ENCODE results near the gene MAEL. TPM values are rescaled to one million over a fixed set of nuclear protein-coding genes. Genes with fewer than 3 reads are reported as not detected.

MAEL gene
- total RNA-seq, 1 donor from 2014 or later = 7.9 TPM

- DNase-seq (ENCODE audit: low spot score) = no peak
Measured at GRCh38 chr1:167054946-167055630, 66.0 kb downstream of the MAEL start.

DNA sequence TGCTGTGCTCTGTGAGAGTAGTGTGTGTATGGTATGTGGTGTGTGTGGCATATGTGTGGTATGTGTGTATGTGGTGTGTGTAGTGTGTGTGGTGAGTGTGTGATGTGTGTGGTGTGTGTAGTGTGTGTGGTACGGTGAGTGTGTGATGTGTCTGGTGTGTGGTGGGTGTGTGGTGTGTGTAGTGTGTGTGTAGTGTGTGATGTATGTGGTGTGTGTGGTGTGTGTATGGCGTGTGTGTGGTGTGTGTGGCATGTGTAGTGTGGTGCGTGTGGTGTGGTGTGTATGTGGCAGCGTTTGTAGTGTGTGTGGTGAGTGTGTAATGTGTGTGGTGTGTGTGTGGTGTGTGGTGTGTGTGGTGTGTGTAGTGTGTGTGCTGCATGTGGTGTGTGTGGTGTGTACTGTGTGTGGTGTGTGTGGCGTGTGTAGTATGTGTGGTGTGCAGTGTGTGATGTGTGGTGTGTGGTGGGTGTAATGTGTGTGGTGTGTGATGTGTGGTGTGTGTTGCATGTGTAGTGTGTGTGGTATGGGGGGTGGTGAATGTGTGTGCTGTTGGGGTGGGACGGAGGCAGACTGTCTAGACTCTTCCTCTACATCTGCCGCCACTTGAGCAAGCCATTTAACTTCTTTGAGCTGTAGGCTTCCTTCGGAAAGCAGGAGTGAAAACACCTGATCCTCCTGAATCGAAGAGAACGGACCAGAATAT is 67.6 kb downstream of the MAEL start:
- DNase-seq (ENCODE audit: low spot score) = no peak

GRCh38 chr1:167057241-167057688 is 68.2 kb downstream of the MAEL start:
- peak; percentile 50 for DNase-seq (ENCODE audit: low spot score)

DNA sequence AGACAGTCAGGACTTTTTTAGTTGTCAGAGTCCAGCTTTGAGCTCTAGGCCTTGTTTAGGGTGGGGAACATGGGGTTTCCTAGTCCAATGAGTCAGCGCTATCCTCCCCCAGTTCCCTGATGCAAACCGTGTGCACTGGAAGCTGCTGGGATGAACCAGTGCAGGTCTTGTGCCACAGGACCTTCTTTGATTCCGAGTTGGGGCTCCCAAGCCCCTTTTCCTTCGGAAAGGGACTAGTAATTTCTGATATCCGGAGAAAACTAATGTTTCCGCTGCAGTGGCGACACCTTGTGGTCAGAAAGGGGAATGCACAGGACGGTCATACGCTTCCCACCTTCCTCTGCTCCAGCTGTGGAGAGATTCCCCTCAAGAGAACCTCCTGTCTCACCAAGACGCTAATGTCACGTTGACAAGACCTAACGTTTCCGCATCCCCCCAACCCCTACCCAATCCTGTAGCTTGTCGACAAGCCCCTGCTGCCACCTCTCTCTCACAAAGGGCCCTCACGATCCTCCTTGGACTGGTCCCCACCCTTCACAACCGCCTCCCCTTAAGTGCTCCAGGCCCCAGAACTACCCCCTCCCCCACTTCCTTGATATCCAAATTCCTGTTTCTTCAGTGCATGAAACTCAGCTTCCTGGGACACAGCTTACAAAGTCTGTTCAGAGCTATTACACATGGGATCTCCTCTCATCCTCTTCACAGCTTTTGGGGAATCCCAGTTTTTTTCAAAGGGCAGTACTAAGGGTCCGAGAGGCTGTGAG is 70.1 kb downstream of the MAEL start:
- peak; percentile 63 for DNase-seq (ENCODE audit: low spot score)

GRCh38 chr1:167059809-167060107 is 70.7 kb downstream of the MAEL start:
- no peak for DNase-seq (ENCODE audit: low spot score)

DNA sequence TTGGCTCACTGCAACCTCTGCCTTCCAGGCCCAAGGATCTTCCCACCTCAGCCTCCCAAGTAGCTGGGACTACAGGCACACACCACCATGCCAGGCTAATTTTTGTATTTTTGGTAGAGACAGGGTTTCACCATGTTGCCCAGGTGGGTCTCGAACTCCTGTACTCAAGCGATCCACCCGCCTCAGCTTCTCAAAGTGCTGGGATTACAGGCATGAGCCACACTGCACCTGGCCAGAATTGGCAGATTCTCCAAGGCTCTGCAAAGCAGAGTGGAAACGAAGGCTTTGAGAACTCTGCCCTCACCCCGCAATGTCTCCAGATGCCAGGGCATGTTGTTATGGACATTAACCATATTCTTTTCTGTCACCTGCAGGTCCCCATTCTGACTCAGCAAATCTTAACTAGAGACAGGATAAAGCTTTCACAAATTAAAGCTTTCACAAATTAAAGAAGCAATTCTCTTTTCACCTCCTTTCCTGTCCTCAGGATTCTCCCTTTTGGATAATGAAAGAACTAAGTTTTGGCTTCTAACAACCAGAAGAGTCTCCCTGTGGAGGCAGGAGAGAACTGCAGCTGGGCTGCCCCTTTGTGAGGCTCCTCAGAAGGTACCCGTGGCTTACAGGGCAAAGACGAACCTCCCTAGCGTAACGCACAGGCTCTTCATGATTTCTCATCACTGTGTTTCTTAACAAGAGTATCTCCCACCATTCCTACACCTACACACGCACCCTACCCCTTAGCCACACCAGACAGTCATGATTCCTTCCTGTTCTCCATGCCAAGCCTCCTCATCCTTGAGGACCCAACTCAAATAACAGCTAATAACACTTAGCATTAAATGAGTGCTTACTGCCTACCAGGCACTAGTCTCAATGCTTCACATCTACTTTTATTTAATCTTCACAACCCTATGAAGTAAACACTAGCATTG is 71.3 kb downstream of the MAEL start:
- no peak for DNase-seq (ENCODE audit: low spot score)

DNA sequence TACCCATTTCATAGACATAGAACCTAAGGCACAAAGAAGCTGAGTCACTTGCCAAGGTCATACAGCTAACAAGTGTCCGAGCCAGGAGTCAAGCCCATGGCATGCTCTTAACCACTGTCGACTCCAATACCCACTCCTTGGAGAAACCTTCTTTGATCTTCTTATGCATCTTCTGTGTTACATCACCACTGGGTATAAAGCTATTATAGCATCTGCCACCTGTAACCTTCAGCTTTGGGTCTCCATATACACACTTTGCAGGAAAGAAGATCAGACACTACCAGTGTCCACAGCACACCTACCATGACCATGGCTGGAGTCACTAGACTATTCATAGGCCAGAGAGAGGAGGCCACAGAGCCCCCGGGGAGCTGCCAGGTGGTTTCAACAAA is 72.0 kb downstream of the MAEL start:
- DNase-seq (ENCODE audit: low spot score) = no peak

DNA sequence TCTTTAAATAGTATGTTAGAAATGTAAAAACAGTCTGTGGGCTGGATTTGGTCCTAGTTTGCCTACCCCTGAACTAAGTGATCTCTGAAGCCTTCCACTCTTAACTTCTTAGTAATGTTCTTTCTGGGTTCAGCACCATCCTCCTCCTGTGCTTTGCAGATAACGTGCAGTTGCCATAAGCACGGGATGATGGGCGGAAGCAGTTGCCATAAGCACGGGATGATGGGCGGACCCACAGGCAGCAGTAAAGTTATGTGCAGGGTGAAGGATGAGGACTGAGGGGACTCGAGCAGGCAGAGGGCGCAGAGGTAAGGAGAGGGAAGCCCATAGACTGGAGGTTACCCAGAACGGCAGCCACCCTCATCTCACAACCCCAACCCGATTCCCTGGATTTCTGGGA is 75.5 kb downstream of the MAEL start:
- DNase-seq (ENCODE audit: low spot score) = no peak

DNA sequence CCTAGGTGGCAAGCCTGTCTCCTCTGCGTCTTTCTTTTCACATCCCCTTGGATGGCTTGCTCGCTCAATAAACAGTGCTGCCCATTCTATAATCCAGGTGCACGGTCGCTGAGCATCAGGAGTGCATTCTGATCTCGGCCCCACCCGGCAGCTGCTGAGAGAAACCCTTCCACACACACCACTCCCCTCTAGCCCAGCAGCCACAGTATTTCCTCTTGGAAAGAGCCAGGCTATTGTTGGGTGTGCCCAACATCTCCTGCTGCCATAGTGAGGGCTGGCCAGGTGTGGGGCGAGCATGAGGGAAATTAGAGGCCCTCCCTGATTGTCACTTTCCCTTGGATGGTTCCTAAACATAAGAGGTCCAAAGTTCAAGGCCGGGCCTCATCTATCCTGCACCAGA is 76.4 kb downstream of the MAEL start:
- no peak for DNase-seq (ENCODE audit: low spot score)

DNA sequence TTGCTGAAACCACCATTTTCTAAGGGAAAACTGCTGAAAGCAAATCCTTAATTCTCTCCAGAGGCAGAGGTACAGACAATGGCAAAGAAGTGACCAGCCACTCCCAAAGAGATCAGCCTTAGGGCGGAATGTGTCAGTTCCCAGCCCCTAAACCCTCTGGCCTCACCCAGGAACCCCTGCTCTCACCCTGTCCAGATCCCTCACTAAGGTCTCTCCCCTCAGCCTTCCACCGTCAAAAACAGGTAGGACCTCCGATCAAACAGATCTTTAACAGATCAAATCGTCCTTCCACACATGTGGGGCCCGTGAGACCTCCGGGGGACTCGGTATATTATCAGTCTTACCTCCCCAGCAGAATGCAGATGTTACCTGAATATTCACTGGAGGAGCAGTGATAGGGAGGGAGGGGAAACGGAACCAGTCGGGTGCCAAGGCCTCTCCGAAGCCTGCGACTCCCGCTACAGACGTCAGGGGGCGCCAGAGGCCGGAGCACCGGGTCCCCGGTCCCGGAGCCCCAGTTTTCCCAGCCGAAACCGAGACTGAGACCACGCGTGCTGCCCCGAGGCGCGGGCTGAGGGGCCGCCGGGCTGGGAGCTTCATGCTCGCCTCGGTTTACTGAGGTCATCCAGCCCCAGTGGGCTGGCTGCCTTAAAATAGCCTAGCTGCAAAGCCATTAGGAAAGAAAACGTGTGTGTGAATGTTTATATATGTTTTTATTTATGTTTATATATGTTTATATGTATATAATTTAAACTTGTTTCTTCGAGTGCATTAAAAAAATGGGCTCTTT is 77.4 kb downstream of the MAEL start:
- DNase-seq (ENCODE audit: low spot score) = peak; percentile 72

- no peak for DNase-seq (ENCODE audit: low spot score)
Measured at GRCh38 chr1:167067904-167068303, 78.8 kb downstream of the MAEL start.

DNA sequence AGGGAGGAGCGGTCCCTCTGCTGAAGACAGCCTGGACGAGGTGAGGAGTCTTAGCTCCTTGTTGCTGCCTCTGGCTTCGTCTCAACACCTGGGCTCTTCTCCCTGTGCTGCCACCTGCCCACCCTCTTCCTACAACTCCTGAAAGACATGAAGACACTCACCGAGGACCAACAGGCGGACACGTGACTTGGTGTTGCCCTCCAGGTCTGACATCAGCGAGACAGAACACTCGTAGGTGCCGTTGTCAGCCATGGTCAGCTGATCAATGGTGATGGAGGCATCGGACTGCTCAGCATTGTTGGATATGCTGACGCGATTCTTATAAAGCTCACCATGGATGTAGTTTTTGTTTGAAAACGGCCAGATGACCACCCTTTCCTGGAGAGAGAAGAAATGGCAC is 79.7 kb downstream of the MAEL start:
- no peak for DNase-seq (ENCODE audit: low spot score)

DNA sequence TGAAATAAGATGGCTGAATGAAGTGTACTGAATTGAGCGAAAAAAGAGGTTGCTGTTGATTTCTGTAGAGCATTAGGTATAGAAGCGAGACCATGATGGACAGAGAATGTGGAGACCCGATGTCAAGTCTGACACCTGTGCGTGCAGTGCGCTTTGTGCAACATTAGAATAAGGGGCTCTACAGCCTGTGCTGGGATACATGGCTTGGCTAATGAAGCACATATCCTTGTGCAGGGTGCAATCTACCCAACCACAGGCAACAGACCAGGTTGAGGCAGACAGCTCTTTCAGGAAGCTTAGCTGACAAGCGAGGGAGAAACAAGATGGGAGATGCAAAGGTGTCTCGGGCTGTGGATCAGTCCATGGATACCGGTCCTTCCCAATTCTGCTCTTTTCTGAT is 82.2 kb downstream of the MAEL start:
- DNase-seq (ENCODE audit: low spot score) = no peak

Other genes with a start within 250 kb of the MAEL start
- gene POGK, start 149.8 kb upstream of the MAEL start, total RNA-seq (ENCODE audit: insufficient read depth, low replicate concordance) = 29.9 TPM
- 16.1 TPM for gene TADA1, start 113.0 kb upstream of the MAEL start, total RNA-seq (ENCODE audit: insufficient read depth, low replicate concordance)
- 4.1 TPM for gene ILDR2, start 13.7 kb upstream of the MAEL start, total RNA-seq (ENCODE audit: insufficient read depth, low replicate concordance)
- gene GPA33, start 101.1 kb downstream of the MAEL start, total RNA-seq (ENCODE audit: insufficient read depth, low replicate concordance) = 0.72 TPM
- 2.9 TPM for gene STYXL2, start 104.8 kb downstream of the MAEL start, total RNA-seq (ENCODE audit: insufficient read depth, low replicate concordance)
- gene POU2F1, start 231.6 kb downstream of the MAEL start, total RNA-seq (ENCODE audit: insufficient read depth, low replicate concordance) = 11.3 TPM

Data from umbilical cord (tissue), 2 donors.